ENCODE data around the gene STARD7.

GRCh38 chr2:96144481-96145035 lies 64.1 kb downstream of the STARD7 start:
- no peak for TF ChIP-seq EZH2 (IDR thresholded peaks at IDR 0.05; ENCODE audit: low read length)
- TF ChIP-seq, protein P1, sequence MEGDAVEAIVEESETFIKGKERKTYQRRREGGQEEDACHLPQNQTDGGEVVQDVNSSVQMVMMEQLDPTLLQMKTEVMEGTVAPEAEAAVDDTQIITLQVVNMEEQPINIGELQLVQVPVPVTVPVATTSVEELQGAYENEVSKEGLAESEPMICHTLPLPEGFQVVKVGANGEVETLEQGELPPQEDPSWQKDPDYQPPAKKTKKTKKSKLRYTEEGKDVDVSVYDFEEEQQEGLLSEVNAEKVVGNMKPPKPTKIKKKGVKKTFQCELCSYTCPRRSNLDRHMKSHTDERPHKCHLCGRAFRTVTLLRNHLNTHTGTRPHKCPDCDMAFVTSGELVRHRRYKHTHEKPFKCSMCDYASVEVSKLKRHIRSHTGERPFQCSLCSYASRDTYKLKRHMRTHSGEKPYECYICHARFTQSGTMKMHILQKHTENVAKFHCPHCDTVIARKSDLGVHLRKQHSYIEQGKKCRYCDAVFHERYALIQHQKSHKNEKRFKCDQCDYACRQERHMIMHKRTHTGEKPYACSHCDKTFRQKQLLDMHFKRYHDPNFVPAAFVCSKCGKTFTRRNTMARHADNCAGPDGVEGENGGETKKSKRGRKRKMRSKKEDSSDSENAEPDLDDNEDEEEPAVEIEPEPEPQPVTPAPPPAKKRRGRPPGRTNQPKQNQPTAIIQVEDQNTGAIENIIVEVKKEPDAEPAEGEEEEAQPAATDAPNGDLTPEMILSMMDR (optimal IDR thresholded peaks at IDR 0.05 in 1 of 3, IDR thresholded peaks at IDR 0.05 in 1 of 3, conservative IDR thresholded peaks at IDR 0.05 in 1 of 3; ENCODE audit: extremely low read depth in 1 of 3, insufficient read depth in 2 of 3, low read length in 3 of 3): no peak
